Duodenal mucosa (tissue), 2 donors: ENCODE measurements around the gene PNO1.
A peak's percentile ranks its signal among the peaks of the same experiment; 100 is the strongest.

Experiments
- H3K27ac ChIP-seq: one replicate; pipeline ENCODE4 v1.7.0; 2013; ENCODE audit warnings: low read depth, low read length
- H3K27me3 ChIP-seq, 2 donors: one replicate each; pipeline ENCODE4 v1.7.0; 2013; ENCODE audit warnings: low read length in 2 of 2, control low read depth in 1 of 2; ENCODE audit not compliant: insufficient read depth in 2 of 2, control insufficient read depth in 1 of 2
- H3K36me3 ChIP-seq, 2 donors: one replicate each; pipeline ENCODE4 v1.7.0; 2013; ENCODE audit warnings: low read length in 2 of 2, control low read depth in 1 of 2; ENCODE audit not compliant: insufficient read depth in 2 of 2, control insufficient read depth in 1 of 2
- H3K4me1 ChIP-seq, 2 donors: one replicate each; pipeline ENCODE4 v1.7.0; 2013; ENCODE audit warnings: low read length in 2 of 2, control low read depth in 1 of 2; ENCODE audit not compliant: insufficient read depth in 2 of 2, control insufficient read depth in 1 of 2
- H3K4me3 ChIP-seq, 2 donors: one replicate each; pipeline ENCODE4 v1.7.0; 2013; ENCODE audit warnings: low read length in 2 of 2, low read depth in 1 of 2
- H3K9ac ChIP-seq, 2 donors: one replicate each; pipeline ENCODE4 v1.7.0; 2013; ENCODE audit warnings: low read length in 2 of 2, low read depth in 1 of 2
- H3K9me3 ChIP-seq, 2 donors: one replicate each; pipeline ENCODE4 v1.7.0; 2013; ENCODE audit warnings: low read length in 2 of 2, control low read depth in 1 of 2; ENCODE audit not compliant: control insufficient read depth in 1 of 2

PNO1 gene

GRCh38 chr2:68125821-68126220, 31.9 kb upstream of the PNO1 start:
- Histone ChIP-seq H3K9ac (no peak overlapping the region), H3K27ac (no peak overlapping the region), H3K9me3 (no peaks in the 10 kb centered on the region), H3K4me1 (no peaks in the 10 kb centered on the region), H3K27me3 (no peaks in the 10 kb centered on the region), H3K4me3 (no peak overlapping the region), H3K36me3 (no peaks in the 10 kb centered on the region)

- Histone ChIP-seq H3K36me3 (no peaks in the 10 kb centered on the region), H3K4me3 (no peak overlapping the region), H3K9ac (no peak overlapping the region), H3K9me3 (no peaks in the 10 kb centered on the region), H3K4me1 (no peaks in the 10 kb centered on the region), H3K27me3 (no peaks in the 10 kb centered on the region), H3K27ac (no peak overlapping the region)
Measured at GRCh38 chr2:68126561-68126960, 31.1 kb upstream of the PNO1 start.

GRCh38 chr2:68127358-68128242, 30.1 kb upstream of the PNO1 start:
- Histone ChIP-seq H3K4me3 (no peak overlapping the region), H3K27ac (no peak overlapping the region), H3K4me1 (no peaks in the 10 kb centered on the region), H3K9me3 (no peaks in the 10 kb centered on the region), H3K27me3 (no peaks in the 10 kb centered on the region), H3K9ac (no peak overlapping the region), H3K36me3 (no peaks in the 10 kb centered on the region)

- H3K36me3 ChIP-seq: peaks cover 0 to 5% of the 10 kb centered on the region in 2 donors
- no peaks in the 10 kb centered on the region for H3K27me3 ChIP-seq
- no peak overlapping the region for H3K9ac ChIP-seq
- no peak overlapping the region for H3K27ac ChIP-seq
- no peaks in the 10 kb centered on the region for H3K9me3 ChIP-seq
- peaks cover 5 to 15% of the 10 kb centered on the region in 2 donors for H3K4me1 ChIP-seq
- H3K4me3 ChIP-seq: no peak overlapping the region
Measured at GRCh38 chr2:68134120-68134519, 23.6 kb upstream of the PNO1 start.

- Histone ChIP-seq H3K27me3 (no peaks in the 10 kb centered on the region), H3K9ac (no peak overlapping the region), H3K4me1 (peaks cover 5 to 15% of the 10 kb centered on the region in 2 donors), H3K36me3 (peaks cover 0 to 5% of the 10 kb centered on the region in 2 donors), H3K4me3 (no peak overlapping the region), H3K27ac (no peak overlapping the region), H3K9me3 (no peaks in the 10 kb centered on the region)
Measured at GRCh38 chr2:68134554-68134953, 23.1 kb upstream of the PNO1 start.

GRCh38 chr2:68135448-68136320, 22.0 kb upstream of the PNO1 start:
- H3K27me3 ChIP-seq: no peaks in the 10 kb centered on the region
- no peak overlapping the region for H3K27ac ChIP-seq
- H3K36me3 ChIP-seq: peaks cover 0 to 5% of the 10 kb centered on the region in 2 donors

GRCh38 chr2:68141875-68142274, 15.8 kb upstream of the PNO1 start:
- Histone ChIP-seq H3K4me1 (no peaks in the 10 kb centered on the region), H3K27ac (no peak overlapping the region), H3K9ac (no peak overlapping the region), H3K27me3 (no peaks in the 10 kb centered on the region), H3K4me3 (no peak overlapping the region), H3K36me3 (peaks cover 3% of the 10 kb centered on the region in 2 donors), H3K9me3 (no peaks in the 10 kb centered on the region)

More at GRCh38 chr2:68135448-68136320, 22.0 kb upstream of the PNO1 start:
- Histone ChIP-seq H3K4me3 (peak overlapping the region in 1 of 2 donors; percentile 37), H3K9me3 (no peaks in the 10 kb centered on the region), H3K9ac (no peak overlapping the region), H3K4me1 (peaks cover 5 to 15% of the 10 kb centered on the region in 2 donors)

- Histone ChIP-seq H3K27me3 (no peaks in the 10 kb centered on the region), H3K4me3 (no peak overlapping the region), H3K9ac (no peak overlapping the region), H3K36me3 (no peaks in the 10 kb centered on the region), H3K4me1 (peaks cover under 1 to 6% of the 10 kb centered on the region in 2 donors), H3K9me3 (no peaks in the 10 kb centered on the region), H3K27ac (no peak overlapping the region)
Measured at GRCh38 chr2:68151037-68151436, 6.7 kb upstream of the PNO1 start.

GRCh38 chr2:68152681-68153347, 4.9 kb upstream of the PNO1 start:
- Histone ChIP-seq H3K9ac (no peak overlapping the region), H3K27me3 (no peaks in the 10 kb centered on the region), H3K4me1 (peaks cover 7 to 13% of the 10 kb centered on the region in 2 donors), H3K36me3 (no peaks in the 10 kb centered on the region), H3K4me3 (no peak overlapping the region), H3K27ac (no peak overlapping the region), H3K9me3 (no peaks in the 10 kb centered on the region)
